HepG2 (cell line): ENCODE data around the gene KDM7A.

ENCODE experiments used
- FOXM1 ChIP-seq: sonication (generic); formaldehyde crosslinking; IDR thresholded peaks from 2 replicates; pipeline ENCODE4 v1.5.0; 2020; ENCODE audit warnings: missing genetic modification reagents
- HMGXB4 ChIP-seq, 2 experiments: sonication (generic) in 1 of 2; formaldehyde crosslinking in 1 of 2; IDR thresholded peaks; 2 replicates each; pipeline versions ENCODE4 v1.4.0 to v1.6.1; 2018 to 2020; ENCODE audit warnings: missing genetic modification reagents in 2 of 2, borderline replicate concordance in 1 of 2, low read depth in 1 of 2, mild to moderate bottlenecking in 1 of 2, missing biosample characterization in 1 of 2
- HNF4A ChIP-seq: sonication (generic); formaldehyde crosslinking; IDR thresholded peaks from 2 replicates; pipeline ENCODE4 v1.4.0; 2020; ENCODE audit warnings: missing genetic modification reagents
- HNRNPLL ChIP-seq: fragments of 200-400 bp; formaldehyde crosslinking; IDR thresholded peaks from 2 replicates; pipeline ENCODE4 v1.6.1; 2017; ENCODE audit warnings: mild to moderate bottlenecking, low read depth, low read length; ENCODE audit not compliant: poor library complexity, severe bottlenecking
- HOXA9 ChIP-seq: sonication (generic); formaldehyde crosslinking; IDR thresholded peaks from 2 replicates; pipeline ENCODE4 v1.8.1; 2022; ENCODE audit warnings: missing genetic modification reagents, mild to moderate bottlenecking, moderate library complexity, borderline replicate concordance
- HOXD1 ChIP-seq: sonication (generic); formaldehyde crosslinking; IDR thresholded peaks from 2 replicates; pipeline ENCODE4 v1.5.0; 2020; ENCODE audit warnings: missing genetic modification reagents
- MYC ChIP-seq: sonication (generic); formaldehyde crosslinking; IDR thresholded peaks from 2 replicates; pipeline ENCODE4 v1.9.0; 2021; ENCODE audit warnings: missing genetic modification reagents, borderline replicate concordance
- POLR2A ChIP-seq, 2 experiments: IDR thresholded peaks; 2 replicates each; pipeline ENCODE4 v1.6.1; 2011; ENCODE audit warnings: low read depth in 2 of 2, low read length in 2 of 2, mild to moderate bottlenecking in 1 of 2, moderate library complexity in 1 of 2; ENCODE audit not compliant: insufficient read depth in 1 of 2
- RBM39 ChIP-seq: fragments of 200-400 bp; formaldehyde crosslinking; IDR thresholded peaks from one replicate; pipeline ENCODE4 v1.6.1; 2018; ENCODE audit warnings: antibody characterized with exemption, mild to moderate bottlenecking, low read depth, low read length; ENCODE audit not compliant: poor library complexity, severe bottlenecking
- TARDBP ChIP-seq: sonication (generic); formaldehyde crosslinking; IDR thresholded peaks from 2 replicates; pipeline ENCODE4 v1.8.0; 2022; ENCODE audit warnings: mild to moderate bottlenecking, missing genetic modification reagents
- TCF7 ChIP-seq: sonication (generic); IDR thresholded peaks from 2 replicates; pipeline ENCODE4 v1.6.1; 2016; ENCODE audit warnings: antibody characterized with exemption, low read depth
- TF ChIP-seq, protein P1 (sequence below): sonication (generic); formaldehyde crosslinking; IDR thresholded peaks from 2 replicates; pipeline ENCODE4 v1.5.0; 2020; ENCODE audit warnings: mild to moderate bottlenecking, missing genetic modification reagents, moderate library complexity

DNA sequence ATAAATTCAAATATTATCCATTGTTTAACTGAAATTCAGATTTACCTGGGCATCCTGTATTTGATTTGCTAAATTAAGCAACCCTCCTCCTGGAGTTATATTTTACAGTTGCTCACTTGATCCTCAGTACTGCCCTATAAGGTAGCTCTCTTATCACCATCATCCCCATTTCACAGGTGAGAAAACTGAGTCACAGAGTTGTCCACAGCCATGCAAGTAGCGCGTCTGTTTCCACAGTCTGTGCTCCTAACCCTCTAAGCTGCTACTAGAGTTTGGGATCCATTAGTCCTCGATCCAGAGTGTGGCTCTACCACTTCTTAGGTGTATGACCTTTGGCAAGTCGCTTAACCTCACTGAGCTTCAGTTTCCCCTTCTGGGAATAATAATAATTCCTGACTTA lies 34.9 kb upstream of the KDM7A start:
- TF ChIP-seq HNRNPLL = no peak
- TF ChIP-seq, protein P1, sequence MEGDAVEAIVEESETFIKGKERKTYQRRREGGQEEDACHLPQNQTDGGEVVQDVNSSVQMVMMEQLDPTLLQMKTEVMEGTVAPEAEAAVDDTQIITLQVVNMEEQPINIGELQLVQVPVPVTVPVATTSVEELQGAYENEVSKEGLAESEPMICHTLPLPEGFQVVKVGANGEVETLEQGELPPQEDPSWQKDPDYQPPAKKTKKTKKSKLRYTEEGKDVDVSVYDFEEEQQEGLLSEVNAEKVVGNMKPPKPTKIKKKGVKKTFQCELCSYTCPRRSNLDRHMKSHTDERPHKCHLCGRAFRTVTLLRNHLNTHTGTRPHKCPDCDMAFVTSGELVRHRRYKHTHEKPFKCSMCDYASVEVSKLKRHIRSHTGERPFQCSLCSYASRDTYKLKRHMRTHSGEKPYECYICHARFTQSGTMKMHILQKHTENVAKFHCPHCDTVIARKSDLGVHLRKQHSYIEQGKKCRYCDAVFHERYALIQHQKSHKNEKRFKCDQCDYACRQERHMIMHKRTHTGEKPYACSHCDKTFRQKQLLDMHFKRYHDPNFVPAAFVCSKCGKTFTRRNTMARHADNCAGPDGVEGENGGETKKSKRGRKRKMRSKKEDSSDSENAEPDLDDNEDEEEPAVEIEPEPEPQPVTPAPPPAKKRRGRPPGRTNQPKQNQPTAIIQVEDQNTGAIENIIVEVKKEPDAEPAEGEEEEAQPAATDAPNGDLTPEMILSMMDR (CRISPR knock-in tag) = no peak
- no peak for TF ChIP-seq TARDBP (CRISPR knock-in tag)
- no peak for TF ChIP-seq POLR2A (IDR thresholded peaks at IDR 0.05; ENCODE audit: insufficient read depth in 1 of 2, low read depth in 2 of 2, low read length in 2 of 2)
- no peak for TF ChIP-seq HOXA9 (CRISPR knock-in tag)
- TF ChIP-seq MYC (CRISPR knock-in tag) = no peak
- no peak for TF ChIP-seq HMGXB4 (CRISPR knock-in tag; IDR thresholded peaks at IDR 0.05; ENCODE audit: borderline replicate concordance in 1 of 2, low read depth in 1 of 2)
- no peak for TF ChIP-seq RBM39
- TF ChIP-seq TCF7 = no peak
- no peak for TF ChIP-seq HNF4A (CRISPR knock-in tag)
- no peak for TF ChIP-seq FOXM1
- no peak for TF ChIP-seq HOXD1 (CRISPR knock-in tag)
